Stromal cell of bone marrow (primary cell): Measurements from ENCODE around the gene PARD3.
A peak's percentile ranks its signal among the peaks of the same experiment; 100 is the strongest.
"Not testable (repeated sequence)": the region's sequence is repeated elsewhere in the genome, so short reads cannot be mapped to it uniquely, and the experiment has no call there.

Experiments used
- DNase-seq: peaks from one replicate; pipeline ENCODE4 v3.0.0-alpha.2; 2012; ENCODE audit warnings: low read depth

PARD3 gene

GRCh38 chr10:34815185-34816084 is at the start of gene PARD3:
TSS of gene PARD3 (minus strand) at chr10:34815296. CDS start at chr10:34814995, 301 bp downstream.
- no peak for DNase-seq

GRCh38 chr10:34864149-34865067 is 49.3 kb upstream of the PARD3 start:
- DNase-seq = no peak

GRCh38 chr10:34862892-34863291 is 47.8 kb upstream of the PARD3 start:
- DNase-seq = no peak

GRCh38 chr10:34861293-34862021 is 46.4 kb upstream of the PARD3 start:
- peak; percentile 16 for DNase-seq

- no peak for DNase-seq
Observed at GRCh38 chr10:34859170-34859569, 44.1 kb upstream of the PARD3 start.

- no peak for DNase-seq
Observed at GRCh38 chr10:34858003-34858402, 42.9 kb upstream of the PARD3 start.

GRCh38 chr10:34854147-34854601 is 39.1 kb upstream of the PARD3 start:
- DNase-seq = peak; percentile 25

- no peak for DNase-seq
Observed at GRCh38 chr10:34853357-34853756, 38.3 kb upstream of the PARD3 start.

- no peak for DNase-seq
Observed at GRCh38 chr10:34850558-34850957, 35.5 kb upstream of the PARD3 start.

- no peak for DNase-seq
Observed at GRCh38 chr10:34850036-34850435, 34.9 kb upstream of the PARD3 start.

- DNase-seq = no peak
Observed at GRCh38 chr10:34845070-34845469, 30.0 kb upstream of the PARD3 start.

- DNase-seq = no peak
Observed at GRCh38 chr10:34844448-34844847, 29.4 kb upstream of the PARD3 start.

- DNase-seq = not testable (repeated sequence)
Observed at GRCh38 chr10:34843470-34843869, 28.4 kb upstream of the PARD3 start.

GRCh38 chr10:34838366-34838900 is 23.3 kb upstream of the PARD3 start:
- no peak for DNase-seq

GRCh38 chr10:34835908-34836508 is 20.9 kb upstream of the PARD3 start:
- no peak for DNase-seq

GRCh38 chr10:34834274-34834673 is 19.2 kb upstream of the PARD3 start:
- DNase-seq = no peak

GRCh38 chr10:34830217-34830822 is 15.2 kb upstream of the PARD3 start:
- DNase-seq = no peak

- no peak for DNase-seq
Observed at GRCh38 chr10:34826857-34827766, 12.0 kb upstream of the PARD3 start.

GRCh38 chr10:34826221-34826620 is 11.1 kb upstream of the PARD3 start:
- DNase-seq = no peak

GRCh38 chr10:34825414-34825813 is 10.3 kb upstream of the PARD3 start:
- no peak for DNase-seq
